Adrenal gland (tissue), 12 donors: Measurements from ENCODE around the gene FBXW12. TPM values are rescaled to one million over a fixed set of nuclear protein-coding genes. Genes with fewer than 3 reads are reported as not detected.

Experiments used
- DNase-seq, 7 donors: peaks; one replicate each; pipeline ENCODE4 v3.0.0-alpha.2; 2019 to 2020
- H3K27ac ChIP-seq, 5 donors: fragments of 200-600 bp; sonication (generic) in 4 of 5; 1 replicate in 3 of 5; 2 replicates in 2 of 5; pipeline versions ENCODE4 v1.5.1 to v1.8.0; 2016 to 2020; ENCODE audit warnings: mild to moderate bottlenecking in 1 of 5
- H3K27me3 ChIP-seq: fragments of 200-600 bp; 2 replicates; pipeline ENCODE4 v1.8.0; 2021
- H3K36me3 ChIP-seq, 2 donors: fragments of 200-600 bp; replicated peaks in 1 of 2; 1 replicate in 1 of 2; 2 replicates in 1 of 2; pipeline versions ENCODE4 v1.5.1 to v1.8.0; 2018 to 2022
- H3K4me1 ChIP-seq, 2 donors: fragments of 200-600 bp; replicated peaks in 1 of 2; 1 replicate in 1 of 2; 2 replicates in 1 of 2; pipeline versions ENCODE4 v1.5.1 to v1.8.0; 2018 to 2021
- H3K4me3 ChIP-seq, 4 donors: fragments of 200-600 bp; sonication (generic) in 3 of 4; one replicate each; pipeline ENCODE4 v1.5.1; 2016 to 2018
- H3K9me3 ChIP-seq, 3 donors: fragments of 200-600 bp; sonication (generic) in 1 of 3; replicated peaks in 1 of 3; 1 replicate in 2 of 3; 2 replicates in 1 of 3; pipeline versions ENCODE4 v1.5.1 to v1.8.0; 2016 to 2021
- CTCF ChIP-seq, 6 experiments: fragments of 450-650 bp in 4 of 6; fragments of 200-600 bp in 2 of 6; sonication (generic) in 1 of 6; IDR thresholded peaks; 1 replicate in 5 of 6; 2 replicates in 1 of 6; pipeline versions ENCODE4 v1.5.1 to v1.8.0; 2016 to 2021; ENCODE audit warnings: antibody characterized with exemption in 6 of 6, mild to moderate bottlenecking in 2 of 6, moderate library complexity in 1 of 6
- POLR2A ChIP-seq, 2 donors: fragments of 450-650 bp; IDR thresholded peaks; one replicate each; pipeline ENCODE4 v1.6.1; 2017; ENCODE audit warnings: antibody characterized with exemption in 2 of 2, mild to moderate bottlenecking in 2 of 2, moderate library complexity in 1 of 2
- WGBS, 4 donors: extraction: QIAGEN DNeasy Blood & Tissue Kit in 2 of 4; methylation state at CpG; one replicate each; pipeline versions ENCODE4 v1.1.5 to v1.1.7; 2013 to 2017; 5-methylcytosine and 5-hydroxymethylcytosine counted together
- intact Hi-C, 2 donors: fragments of 100-400 bp; cut with DNase I; formaldehyde crosslinking; loops; one replicate each; pipeline versions ENCODE4 v1.14.1 to v1.15.0; 2022 to 2023
- polyA plus RNA-seq, 3 donors: library from polyadenylated mRNA; stranded (reverse); fragments of 200-250 nt in 2 of 3; fragments of 350-450 nt in 1 of 3; fragmentation: Illumina TruSeq in 1 of 3; extraction: RNeasy Lipid Tissue Mini Kit (QIAGEN cat#74804) in 1 of 3; gene quantifications; one replicate each; pipeline ENCODE4 v1.2.3, GENCODE V29; 2013 to 2014
- total RNA-seq, 9 donors: library from RNA; depleted of rRNA in 4 of 9; stranded (reverse); fragments of >200 nt in 4 of 9; fragments of 120-200 nt in 1 of 9; fragmentation: NEBNext Ultra II Directional in 1 of 9; extraction: Animal tissue kit (Norgen Biotek cat#: 25700) in 1 of 9; gene quantifications; one replicate each; pipeline versions ENCODE4 v1.1.0 to v1.2.4, GENCODE V29; 2013 to 2023
- donor health status: healthy with polysubstance abuse.
- donor health status: Bipolar disorder and iron deficiency.
- donor health status: DM: yes; HTN: yes; CAD: no.
- donor health status: DM: no; HTN: no; CAD: no.
- donor health status: DM: no; HTN: no; CAD: no.
- donor health status: DM: yes; HTN: yes; CAD: no.

The FBXW12 gene
- total and polyA plus RNA-seq, 12 donors: 0.07 to 0.24 (median 0.11) TPM; not detected in 9

GRCh38 chr3:48431224-48432029 lies 59.4 kb downstream of the FBXW12 start:
- Histone ChIP-seq H3K27ac (peak overlapping the region in 1 of 5 donors; percentile 79), H3K27me3 (no peaks in the 10 kb centered on the region), H3K4me1 (peaks cover 7 to 17% of the 10 kb centered on the region in 2 donors), H3K9me3 (no peaks in the 10 kb centered on the region), H3K4me3 (no peak overlapping the region), H3K36me3 (peaks cover 0 to 20% of the 10 kb centered on the region in 2 donors)
- TF ChIP-seq CTCF (IDR thresholded peaks at IDR 0.05): no peak
- no peak for TF ChIP-seq POLR2A (IDR thresholded peaks at IDR 0.05)
- WGBS, 4 donors: 91 to 92% (median 92%) methylated on average over 8 of the region's 8 CpGs
- DNase-seq: no peak
- intact Hi-C loops: loop anchor here (1.0 to 10.0 kb wide), 3 partner anchors 29 to 237 kb away; no protein-coding TSS in a partner anchor

- no peak overlapping the region for H3K4me3 ChIP-seq
- DNase-seq: no peak
These were observed 60.7 kb downstream of the FBXW12 start for GRCh38 chr3:48432411-48433371.

GRCh38 chr3:48433472-48434118 lies 61.6 kb downstream of the FBXW12 start:
- no peak for DNase-seq
- no peaks in the 10 kb centered on the region for H3K9me3 ChIP-seq
- peak overlapping the region in 1 of 5 donors; percentile 79 for H3K27ac ChIP-seq
- no peak overlapping the region for H3K4me3 ChIP-seq
- peaks cover 6 to 13% of the 10 kb centered on the region in 2 donors for H3K4me1 ChIP-seq
- peaks cover 0 to 20% of the 10 kb centered on the region in 2 donors for H3K36me3 ChIP-seq
- no peak for TF ChIP-seq POLR2A (IDR thresholded peaks at IDR 0.05)
- TF ChIP-seq CTCF (IDR thresholded peaks at IDR 0.05): no peak
- no peaks in the 10 kb centered on the region for H3K27me3 ChIP-seq
- WGBS, 4 donors: 72 to 78% (median 76%) methylated on average over 11 to 12 of the region's 12 CpGs
- intact Hi-C loops: loop anchor here in 1 of 2 donors (5.0 to 10.0 kb wide), 2 partner anchors 161 to 239 kb away; no protein-coding TSS in a partner anchor

More at GRCh38 chr3:48432411-48433371, 60.7 kb downstream of the FBXW12 start:
- Histone ChIP-seq H3K27me3 (no peaks in the 10 kb centered on the region), H3K4me1 (peaks cover 7 to 17% of the 10 kb centered on the region in 2 donors), H3K27ac (peak overlapping the region in 1 of 5 donors; percentile 79), H3K36me3 (peaks cover 0 to 20% of the 10 kb centered on the region in 2 donors), H3K9me3 (no peaks in the 10 kb centered on the region)
- intact Hi-C loops: loop anchor here in 1 of 2 donors (5.0 to 10.0 kb wide), 2 partner anchors 160 to 238 kb away; no protein-coding TSS in a partner anchor
- WGBS, 4 donors: 87 to 91% (median 87%) methylated on average over 15 to 16 of the region's 16 CpGs
- TF ChIP-seq CTCF (IDR thresholded peaks at IDR 0.05) (no peak), POLR2A (IDR thresholded peaks at IDR 0.05) (no peak)
